Measurements from ENCODE around the gene UBFD1. TPM values are rescaled to one million over a fixed set of nuclear protein-coding genes. Genes with fewer than 3 reads are reported as not detected.
"Not testable (repeated sequence)": the region's sequence is repeated elsewhere in the genome, so short reads cannot be mapped to it uniquely, and the experiment has no call there.

Gene UBFD1
- total and polyA plus RNA-seq, 5 donors, result 20.3 to 69.5 (median 54.7) TPM

DNA sequence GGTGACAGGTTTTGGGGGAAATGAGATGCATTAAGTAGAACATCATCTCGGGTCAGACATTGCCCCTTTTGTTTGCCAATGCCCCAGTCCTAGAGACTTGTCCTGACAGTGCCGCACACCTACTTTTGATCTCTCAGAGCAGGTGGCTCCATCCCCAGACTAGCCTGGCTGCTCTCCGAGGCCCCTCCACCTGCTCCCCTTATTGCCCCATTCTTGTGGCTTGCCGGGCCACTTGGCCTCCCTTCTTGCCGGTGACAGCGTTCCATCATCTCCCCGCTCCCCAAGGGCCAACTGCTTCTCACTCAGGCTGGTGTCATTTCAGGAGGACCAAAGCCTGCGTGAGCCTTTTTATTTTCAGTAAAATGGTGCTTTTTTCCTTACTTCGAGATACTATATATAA is 14.9 kb downstream of the UBFD1 start:
- ATAC-seq, result no peak
- H3K27ac ChIP-seq (ENCODE audit: low read length), result no peak overlapping the region
- intact Hi-C loops (cut with DNase I), result no loop called here

DNA sequence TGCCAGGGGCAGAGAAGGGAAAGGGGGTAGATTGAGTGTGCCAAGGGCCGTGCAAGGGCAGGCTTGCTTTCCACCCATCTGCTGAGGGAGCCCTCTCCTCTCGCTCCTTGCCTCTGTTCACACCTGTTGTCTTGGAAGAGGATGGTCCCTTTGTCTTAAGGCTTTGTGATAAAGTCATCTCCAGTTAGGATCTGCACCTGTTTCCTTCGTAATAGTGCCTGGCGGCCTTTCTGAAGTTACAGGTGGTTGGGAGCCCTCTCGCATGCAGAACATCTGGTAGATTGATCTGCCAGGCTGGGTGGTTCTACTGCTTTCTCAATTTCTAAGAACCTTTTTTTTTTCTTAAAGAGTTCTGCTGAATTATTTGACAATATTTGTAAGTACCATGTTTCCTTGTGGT is 16.3 kb downstream of the UBFD1 start:
- ATAC-seq (no peak), DNase-seq (no peak)
- intact Hi-C loops (cut with DNase I), result no loop called here
- Histone ChIP-seq H3K4me1 (ENCODE audit: control insufficient read depth, insufficient read depth, low read length) (peaks cover 4% of the 10 kb centered on the region), H3K27me3 (ENCODE audit: control insufficient read depth, insufficient read depth) (no peaks in the 10 kb centered on the region), H3K9me3 (ENCODE audit: control insufficient read depth, low read length) (no peaks in the 10 kb centered on the region), H3K27ac (ENCODE audit: low read length) (no peak overlapping the region), H3K4me3 (ENCODE audit: low read length) (no peak overlapping the region)
- WGBS, result 81% methylated on average over 5 of the region's 5 CpGs

More for the DNA sequence above, 14.9 kb downstream of the UBFD1 start:
- WGBS, result 91% methylated on average over 9 of the region's 9 CpGs
- H3K4me3 ChIP-seq (ENCODE audit: low read length), result no peak overlapping the region
- DNase-seq, result no peak
- H3K9me3 ChIP-seq (ENCODE audit: control insufficient read depth, low read length), result no peaks in the 10 kb centered on the region
- no peaks in the 10 kb centered on the region for H3K27me3 ChIP-seq (ENCODE audit: control insufficient read depth, insufficient read depth)
- no peaks in the 10 kb centered on the region for H3K4me1 ChIP-seq (ENCODE audit: control insufficient read depth, insufficient read depth, low read length)

DNA sequence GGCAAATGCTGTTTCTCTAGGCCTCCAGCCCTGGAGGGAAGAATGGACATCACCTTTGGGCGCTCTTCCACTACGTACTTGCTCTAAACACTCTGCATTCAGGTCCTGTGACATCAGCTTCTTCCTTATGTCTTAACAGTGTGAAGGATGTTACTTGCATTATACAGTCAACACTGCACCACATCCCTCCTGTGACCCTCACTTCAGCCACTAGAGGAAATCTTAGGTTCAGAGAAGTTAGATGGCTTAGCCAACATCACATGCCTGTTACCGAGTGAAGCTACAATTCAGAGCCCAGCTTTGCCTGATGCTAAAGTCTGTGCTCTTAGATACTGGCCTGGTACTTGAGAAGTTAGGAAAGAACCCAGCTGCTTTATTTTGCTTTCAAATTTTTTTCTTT is 18.3 kb downstream of the UBFD1 start:
- DNase-seq, result no peak
- intact Hi-C loops (cut with DNase I), result no loop called here

DNA sequence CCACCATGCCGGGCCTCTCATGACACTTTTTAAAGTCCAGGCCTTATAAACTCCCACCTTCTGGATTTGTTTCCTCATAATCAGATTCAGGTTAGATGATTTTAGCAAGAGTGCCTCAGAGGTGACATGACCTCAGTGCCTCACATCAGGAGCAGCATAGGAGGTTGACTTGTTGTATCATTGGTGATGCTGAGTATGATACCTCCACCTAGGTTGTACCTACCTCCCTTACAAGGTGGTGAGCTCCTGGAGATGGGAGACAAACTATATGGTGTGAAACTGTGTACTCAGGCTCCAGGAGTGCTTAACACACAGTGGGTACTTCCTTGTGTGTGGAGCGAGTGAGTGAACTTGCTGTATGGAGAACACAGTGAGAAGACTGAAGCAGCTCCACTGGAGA is 20.0 kb downstream of the UBFD1 start:
- Histone ChIP-seq H3K4me1 (ENCODE audit: control insufficient read depth, insufficient read depth, low read length) (peaks cover 4% of the 10 kb centered on the region), H3K27ac (ENCODE audit: low read length) (no peak overlapping the region), H3K27me3 (ENCODE audit: control insufficient read depth, insufficient read depth) (no peaks in the 10 kb centered on the region), H3K4me3 (ENCODE audit: low read length) (no peak overlapping the region), H3K9me3 (ENCODE audit: control insufficient read depth, low read length) (no peaks in the 10 kb centered on the region)
- ATAC-seq, result no peak
- 90% methylated on average over 2 of the region's 2 CpGs for WGBS
- no peak for DNase-seq
- intact Hi-C loops (cut with DNase I), result no loop called here

More for the DNA sequence above, 18.3 kb downstream of the UBFD1 start:
- Histone ChIP-seq H3K4me3 (ENCODE audit: low read length) (no peak overlapping the region), H3K9me3 (ENCODE audit: control insufficient read depth, low read length) (no peaks in the 10 kb centered on the region), H3K4me1 (ENCODE audit: control insufficient read depth, insufficient read depth, low read length) (peaks cover 4% of the 10 kb centered on the region), H3K27ac (ENCODE audit: low read length) (no peak overlapping the region), H3K27me3 (ENCODE audit: control insufficient read depth, insufficient read depth) (no peaks in the 10 kb centered on the region)
- 85% methylated on average over 3 of the region's 3 CpGs for WGBS
- ATAC-seq, result no peak

DNA sequence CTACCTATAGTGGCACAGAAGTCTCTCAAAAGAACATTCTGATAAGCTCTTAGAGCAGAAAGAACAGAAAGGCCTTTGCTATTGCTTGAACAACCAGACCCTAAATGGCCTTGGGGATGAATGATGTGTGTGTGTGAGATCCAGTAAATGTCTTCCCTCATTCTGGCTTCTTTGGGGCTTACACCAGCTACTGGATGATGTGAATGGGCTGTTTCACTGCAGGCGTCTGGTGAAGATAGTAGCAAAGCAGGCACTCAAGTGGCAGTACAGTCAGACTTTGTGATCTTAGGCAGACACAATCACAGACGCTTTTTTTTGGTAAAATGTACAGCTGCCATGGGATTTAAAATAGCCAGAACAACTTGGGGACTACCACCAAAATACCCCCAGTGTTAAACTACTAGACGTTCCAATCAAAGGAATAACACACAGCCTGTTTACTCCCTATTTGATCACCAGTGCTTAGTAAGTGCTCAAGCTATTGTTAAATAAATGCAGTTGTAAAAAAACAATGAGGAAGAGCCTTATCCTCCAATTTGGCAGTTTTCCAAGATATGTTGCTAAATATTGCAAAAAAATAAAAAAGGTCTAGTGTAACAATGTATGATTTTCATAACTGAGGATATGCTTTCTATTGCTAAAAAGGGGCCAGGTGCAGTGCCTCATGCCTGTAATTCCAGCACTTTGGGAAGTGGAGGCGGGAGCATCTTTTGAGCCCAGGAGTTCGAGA is 20.7 kb downstream of the UBFD1 start:
- Histone ChIP-seq H3K27me3 (ENCODE audit: control insufficient read depth, insufficient read depth) (no peaks in the 10 kb centered on the region), H3K9me3 (ENCODE audit: control insufficient read depth, low read length) (no peaks in the 10 kb centered on the region), H3K4me3 (ENCODE audit: low read length) (no peak overlapping the region), H3K27ac (ENCODE audit: low read length) (no peak overlapping the region), H3K4me1 (ENCODE audit: control insufficient read depth, insufficient read depth, low read length) (peaks cover 4% of the 10 kb centered on the region)
- 47% methylated on average over 5 of the region's 5 CpGs for WGBS
- no peak for ATAC-seq
- intact Hi-C loops (cut with DNase I), result no loop called here
- DNase-seq, result no peak

DNA sequence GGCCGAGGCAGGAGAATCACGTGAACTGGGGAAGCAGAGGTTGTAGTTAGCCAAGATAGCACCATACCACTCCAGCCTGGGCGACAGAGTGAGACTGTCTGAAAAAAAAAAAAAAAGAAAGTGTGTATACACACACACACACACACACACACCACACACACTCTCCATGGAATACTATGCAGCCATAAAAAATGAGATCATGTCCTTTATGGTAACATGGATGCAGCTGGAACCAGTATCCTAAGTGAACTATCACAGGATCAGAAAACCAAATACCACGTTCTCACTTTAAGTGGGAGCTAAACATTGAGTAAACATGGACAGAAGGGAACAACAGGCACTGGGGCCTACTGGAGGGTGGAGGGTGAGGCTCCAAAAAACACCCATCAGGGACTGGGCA is 21.8 kb downstream of the UBFD1 start:
- no peak overlapping the region for H3K4me3 ChIP-seq (ENCODE audit: low read length)
- ATAC-seq (no peak), DNase-seq (no peak)
- H3K27me3 ChIP-seq (ENCODE audit: control insufficient read depth, insufficient read depth), result no peaks in the 10 kb centered on the region
- WGBS, result 98% methylated on average over 4 of the region's 4 CpGs
- peaks cover 4% of the 10 kb centered on the region for H3K4me1 ChIP-seq (ENCODE audit: control insufficient read depth, insufficient read depth, low read length)
- intact Hi-C loops (cut with DNase I), result no loop called here
- H3K9me3 ChIP-seq (ENCODE audit: control insufficient read depth, low read length), result no peaks in the 10 kb centered on the region
- no peak overlapping the region for H3K27ac ChIP-seq (ENCODE audit: low read length)

DNA sequence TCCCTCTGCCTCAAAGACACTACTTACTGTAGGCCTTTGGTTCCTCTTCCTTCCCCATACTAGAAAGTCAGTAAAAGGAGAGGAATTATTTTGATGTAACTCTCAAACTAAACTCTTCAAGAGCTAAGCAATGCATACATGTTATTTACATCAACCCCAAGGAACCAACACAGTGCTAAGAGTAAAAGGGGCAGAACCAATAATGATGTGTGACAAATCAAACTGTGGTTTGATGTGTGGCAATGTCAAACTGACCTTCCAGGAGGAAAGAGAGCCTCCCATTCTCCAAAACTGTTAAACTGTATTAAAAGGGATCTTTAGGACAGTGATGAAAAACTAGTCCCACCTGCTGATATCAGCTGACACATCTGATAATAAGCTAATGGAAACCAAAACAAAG is 22.9 kb downstream of the UBFD1 start:
- DNase-seq (no peak), ATAC-seq (no peak)
- Histone ChIP-seq H3K27ac (ENCODE audit: low read length) (no peak overlapping the region), H3K4me3 (ENCODE audit: low read length) (no peak overlapping the region), H3K27me3 (ENCODE audit: control insufficient read depth, insufficient read depth) (no peaks in the 10 kb centered on the region), H3K4me1 (ENCODE audit: control insufficient read depth, insufficient read depth, low read length) (peaks cover 4% of the 10 kb centered on the region), H3K9me3 (ENCODE audit: control insufficient read depth, low read length) (no peaks in the 10 kb centered on the region)
- intact Hi-C loops (cut with DNase I), result no loop called here

DNA sequence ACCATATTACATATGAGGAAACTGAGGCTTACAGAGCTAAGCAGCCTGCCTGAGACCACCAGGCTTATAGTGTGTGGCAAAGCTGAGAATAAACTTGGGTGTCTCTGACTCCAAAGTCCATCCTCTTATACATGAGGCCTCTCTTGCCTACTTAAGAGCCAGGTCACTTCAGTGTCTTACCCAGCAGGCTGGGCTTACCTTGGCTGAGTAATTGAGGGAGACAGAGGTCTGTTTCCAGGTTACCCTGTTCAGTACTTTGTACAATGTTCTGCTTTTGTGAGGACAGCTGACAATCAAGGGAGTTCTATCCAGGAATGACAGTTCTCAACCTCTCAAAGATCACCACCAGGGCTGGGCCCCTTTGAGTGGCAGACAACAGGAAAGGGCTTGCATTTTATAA is 24.2 kb downstream of the UBFD1 start:
- DNase-seq, result no peak
- H3K27me3 ChIP-seq (ENCODE audit: control insufficient read depth, insufficient read depth), result no peaks in the 10 kb centered on the region
- no peak for ATAC-seq
- H3K9me3 ChIP-seq (ENCODE audit: control insufficient read depth, low read length), result no peaks in the 10 kb centered on the region
- H3K4me1 ChIP-seq (ENCODE audit: control insufficient read depth, insufficient read depth, low read length), result peaks cover 4% of the 10 kb centered on the region
- intact Hi-C loops (cut with DNase I), result no loop called here
- no peak overlapping the region for H3K4me3 ChIP-seq (ENCODE audit: low read length)
- H3K27ac ChIP-seq (ENCODE audit: low read length), result no peak overlapping the region

DNA sequence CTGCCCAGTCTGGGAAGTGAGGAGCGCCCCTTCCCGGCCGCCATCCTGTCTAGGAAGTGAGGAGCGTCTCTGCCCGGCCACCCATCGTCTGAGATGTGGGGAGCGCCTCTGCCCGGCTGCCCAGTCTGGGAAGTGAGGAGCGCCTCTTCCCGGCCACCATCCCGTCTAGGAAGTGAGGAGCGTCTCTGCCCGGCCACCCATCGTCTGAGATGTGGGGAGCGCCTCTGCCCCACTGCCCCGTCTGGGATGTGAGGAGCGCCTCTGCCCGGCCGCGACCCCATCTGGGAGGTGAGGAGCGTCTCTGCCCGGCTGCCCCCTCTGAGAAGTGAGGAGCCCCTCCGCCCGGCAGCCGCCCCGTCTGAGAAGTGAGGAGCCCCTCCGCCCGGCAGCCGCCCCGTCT is 25.7 kb downstream of the UBFD1 start:
- WGBS, result 94% methylated on average over 30 of the region's 30 CpGs
- H3K27me3 ChIP-seq (ENCODE audit: control insufficient read depth, insufficient read depth); H3K27ac ChIP-seq (ENCODE audit: low read length); ATAC-seq; H3K4me3 ChIP-seq (ENCODE audit: low read length); intact Hi-C loops (cut with DNase I); H3K9me3 ChIP-seq (ENCODE audit: control insufficient read depth, low read length); H3K4me1 ChIP-seq (ENCODE audit: control insufficient read depth, insufficient read depth, low read length): not testable (repeated sequence)
- DNase-seq, result peak in 1 of 3 donors; percentile 39

DNA sequence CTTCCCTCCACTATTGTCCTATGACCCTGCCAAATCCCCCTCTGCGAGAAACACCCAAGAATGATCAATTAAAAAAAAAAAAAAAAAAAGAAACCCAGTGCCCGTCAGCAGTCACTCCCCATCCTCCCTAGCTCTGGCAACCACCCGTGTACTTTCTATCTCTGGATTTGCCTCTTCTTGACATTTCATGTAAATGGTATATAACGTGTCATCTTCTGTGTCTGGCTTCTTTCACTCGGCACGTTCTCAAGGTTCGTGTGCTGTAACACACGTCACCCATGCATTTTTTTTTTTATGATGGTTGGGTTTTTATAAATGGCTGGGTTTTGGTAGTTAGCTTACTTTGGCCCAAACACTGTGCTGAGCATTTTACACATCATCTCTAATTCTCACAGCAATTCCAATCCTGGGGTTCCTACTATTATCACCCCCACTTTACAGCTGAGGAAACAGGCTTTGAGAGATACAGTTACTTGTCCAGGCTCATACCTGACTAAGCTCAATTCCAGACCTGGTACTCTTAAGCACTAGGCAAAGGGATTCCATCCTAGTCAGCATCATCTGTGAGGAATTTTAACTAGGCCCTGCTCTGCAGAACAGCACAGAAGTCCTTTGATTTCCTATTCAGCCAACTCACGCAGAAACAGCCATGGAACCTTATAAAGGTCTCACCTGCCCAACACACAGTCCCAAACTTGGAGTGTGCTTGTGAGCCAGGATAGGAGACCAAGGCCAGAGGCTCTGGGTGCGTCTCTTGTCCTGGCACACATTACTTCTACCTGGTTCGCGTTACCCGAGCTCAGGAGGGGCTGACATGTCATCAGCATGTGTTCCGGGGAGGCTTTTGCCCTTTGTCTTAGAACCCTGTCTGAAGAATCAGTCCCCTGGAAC is 26.9 kb downstream of the UBFD1 start:
- DNase-seq (no peak), ATAC-seq (peak; percentile 67 to 73)
- intact Hi-C loops (cut with DNase I), result no loop called here
- Histone ChIP-seq H3K27me3 (ENCODE audit: control insufficient read depth, insufficient read depth) (no peaks in the 10 kb centered on the region), H3K9me3 (ENCODE audit: control insufficient read depth, low read length) (no peaks in the 10 kb centered on the region), H3K4me1 (ENCODE audit: control insufficient read depth, insufficient read depth, low read length) (no peaks in the 10 kb centered on the region), H3K4me3 (ENCODE audit: low read length) (no peak overlapping the region), H3K27ac (ENCODE audit: low read length) (peak overlapping the region; percentile 50)
- WGBS, result 74% methylated on average over 13 of the region's 14 CpGs

DNA sequence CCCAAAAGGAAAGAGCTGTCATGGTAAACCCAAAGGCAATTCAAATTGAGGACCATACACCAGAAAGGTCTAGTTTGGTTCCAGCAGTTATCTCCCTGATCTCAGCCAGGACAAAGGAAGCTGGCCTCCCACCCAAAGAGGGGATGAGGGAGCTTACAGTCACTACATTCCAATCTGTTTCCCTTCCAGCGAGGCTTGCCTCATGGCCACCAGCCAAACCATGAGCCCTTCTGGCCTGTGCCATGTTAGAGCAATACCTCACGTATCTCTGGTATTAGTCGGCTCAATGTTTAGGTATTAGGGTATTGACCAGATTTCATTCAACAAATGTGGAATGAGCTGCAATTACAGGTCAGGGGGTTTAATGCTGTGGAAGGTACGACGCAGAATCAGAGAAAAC is 30.2 kb downstream of the UBFD1 start:
- DNase-seq, result peak in 1 of 3 donors; percentile 47
- 69% methylated on average over 5 of the region's 5 CpGs for WGBS
- peak in 1 of 2 donors; percentile 22 for ATAC-seq
- no peaks in the 10 kb centered on the region for H3K4me1 ChIP-seq (ENCODE audit: control insufficient read depth, insufficient read depth, low read length)
- H3K4me3 ChIP-seq (ENCODE audit: low read length), result no peak overlapping the region
- H3K9me3 ChIP-seq (ENCODE audit: control insufficient read depth, low read length), result no peaks in the 10 kb centered on the region
- H3K27me3 ChIP-seq (ENCODE audit: control insufficient read depth, insufficient read depth), result no peaks in the 10 kb centered on the region
- intact Hi-C loops (cut with DNase I), result no loop called here
- no peak overlapping the region for H3K27ac ChIP-seq (ENCODE audit: low read length)

All from right cardiac atrium (tissue), 5 donors.